ENCODE results near the gene TBC1D22A. TPM values are rescaled to one million over a fixed set of nuclear protein-coding genes. Genes with fewer than 3 reads are reported as not detected.
A peak's percentile ranks its signal among the peaks of the same experiment; 100 is the strongest.

TBC1D22A gene
- total RNA-seq, 1 donor from 2014 or later: 34.1 TPM

- intact Hi-C loops (cut with DNase I): no loop called here
- Histone ChIP-seq H3K36me3 (peaks cover 13% of the 10 kb centered on the region), H3K9me3 (no peaks in the 10 kb centered on the region), H3K4me1 (peaks cover 16% of the 10 kb centered on the region), H3K4me3 (no peak overlapping the region), H3K27ac (no peak overlapping the region), H3K27me3 (ENCODE audit: low read depth) (no peaks in the 10 kb centered on the region)
- no peak for TF ChIP-seq CTCF (IDR thresholded peaks at IDR 0.05)
- ATAC-seq: peak; percentile 13 to 43
- no peak for DNase-seq
Observed at GRCh38 chr22:46848197-46848596, 85.7 kb downstream of the TBC1D22A start.

- no peak for TF ChIP-seq CTCF (IDR thresholded peaks at IDR 0.05)
- no peak for DNase-seq
Observed at GRCh38 chr22:46849101-46849500, 86.7 kb downstream of the TBC1D22A start.

GRCh38 chr22:46849951-46850350 lies 87.5 kb downstream of the TBC1D22A start:
- intact Hi-C loops (cut with DNase I): no loop called here

More at GRCh38 chr22:46849101-46849500, 86.7 kb downstream of the TBC1D22A start:
- Histone ChIP-seq H3K36me3 (peaks cover 13% of the 10 kb centered on the region), H3K4me1 (peaks cover 16% of the 10 kb centered on the region), H3K27me3 (ENCODE audit: low read depth) (no peaks in the 10 kb centered on the region), H3K4me3 (no peak overlapping the region), H3K27ac (no peak overlapping the region), H3K9me3 (no peaks in the 10 kb centered on the region)
- intact Hi-C loops (cut with DNase I): no loop called here
- no peak for ATAC-seq

GRCh38 chr22:46851311-46851710 lies 88.9 kb downstream of the TBC1D22A start:
- no peak for DNase-seq
- H3K4me3 ChIP-seq: no peak overlapping the region

More at GRCh38 chr22:46849951-46850350, 87.5 kb downstream of the TBC1D22A start:
- no peak for ATAC-seq
- H3K27me3 ChIP-seq (ENCODE audit: low read depth): no peaks in the 10 kb centered on the region
- peaks cover 13% of the 10 kb centered on the region for H3K36me3 ChIP-seq
- no peak overlapping the region for H3K4me3 ChIP-seq
- no peaks in the 10 kb centered on the region for H3K9me3 ChIP-seq
- no peak for TF ChIP-seq CTCF (IDR thresholded peaks at IDR 0.05)
- no peak overlapping the region for H3K27ac ChIP-seq
- no peak for DNase-seq
- peaks cover 13% of the 10 kb centered on the region for H3K4me1 ChIP-seq

GRCh38 chr22:46851941-46852340 lies 89.5 kb downstream of the TBC1D22A start:
- no peak overlapping the region for H3K4me3 ChIP-seq

More at GRCh38 chr22:46851311-46851710, 88.9 kb downstream of the TBC1D22A start:
- Histone ChIP-seq H3K4me1 (peaks cover under 1% of the 10 kb centered on the region), H3K27me3 (ENCODE audit: low read depth) (no peaks in the 10 kb centered on the region), H3K36me3 (peaks cover 13% of the 10 kb centered on the region), H3K9me3 (no peaks in the 10 kb centered on the region), H3K27ac (no peak overlapping the region)
- no peak for TF ChIP-seq CTCF (IDR thresholded peaks at IDR 0.05)
- intact Hi-C loops (cut with DNase I): no loop called here
- no peak for ATAC-seq

More at GRCh38 chr22:46851941-46852340, 89.5 kb downstream of the TBC1D22A start:
- H3K9me3 ChIP-seq: no peaks in the 10 kb centered on the region
- no peak overlapping the region for H3K27ac ChIP-seq
- ATAC-seq: no peak
- no peaks in the 10 kb centered on the region for H3K4me1 ChIP-seq
- intact Hi-C loops (cut with DNase I): no loop called here
- H3K27me3 ChIP-seq (ENCODE audit: low read depth): no peaks in the 10 kb centered on the region
- DNase-seq: no peak
- TF ChIP-seq CTCF (IDR thresholded peaks at IDR 0.05): no peak
- H3K36me3 ChIP-seq: peaks cover 13% of the 10 kb centered on the region

All from lower lobe of right lung (tissue), 2 donors.